ENCODE results near the gene IBTK.

Gene IBTK

GRCh38 chr6:82270881-82271635, 23.5 kb upstream of the IBTK start:
- peak; percentile 53 for DNase-seq (ENCODE audit: low read depth)

GRCh38 chr6:82268301-82268846, 20.8 kb upstream of the IBTK start:
- DNase-seq (ENCODE audit: low read depth), result no peak
- no peak overlapping the region for H3K4me3 ChIP-seq (ENCODE audit: low read length)
- no peak for TF ChIP-seq CTCF (conservative IDR thresholded peaks at IDR 0.05; ENCODE audit: low read length)

More at GRCh38 chr6:82270881-82271635, 23.5 kb upstream of the IBTK start:
- TF ChIP-seq CTCF (conservative IDR thresholded peaks at IDR 0.05; ENCODE audit: low read length), result peak; percentile 71
- H3K4me3 ChIP-seq (ENCODE audit: low read length), result no peak overlapping the region

GRCh38 chr6:82264824-82265223, 17.3 kb upstream of the IBTK start:
- H3K4me3 ChIP-seq (ENCODE audit: low read length), result no peak overlapping the region
- no peak for TF ChIP-seq CTCF (conservative IDR thresholded peaks at IDR 0.05; ENCODE audit: low read length)
- no peak for DNase-seq (ENCODE audit: low read depth)

GRCh38 chr6:82264321-82264720, 16.8 kb upstream of the IBTK start:
- H3K4me3 ChIP-seq (ENCODE audit: low read length), result no peak overlapping the region
- no peak for TF ChIP-seq CTCF (conservative IDR thresholded peaks at IDR 0.05; ENCODE audit: low read length)
- no peak for DNase-seq (ENCODE audit: low read depth)

- no peak for DNase-seq (ENCODE audit: low read depth)
- no peak for TF ChIP-seq CTCF (conservative IDR thresholded peaks at IDR 0.05; ENCODE audit: low read length)
- no peak overlapping the region for H3K4me3 ChIP-seq (ENCODE audit: low read length)
Measured at GRCh38 chr6:82263916-82264315, 16.4 kb upstream of the IBTK start.

GRCh38 chr6:82260997-82261732, 13.6 kb upstream of the IBTK start:
- no peak for TF ChIP-seq CTCF (conservative IDR thresholded peaks at IDR 0.05; ENCODE audit: low read length)
- no peak overlapping the region for H3K4me3 ChIP-seq (ENCODE audit: low read length)
- no peak for DNase-seq (ENCODE audit: low read depth)
